Keratinocyte (primary cell): ENCODE results near the gene BET1L.

Source experiments
- CTCF ChIP-seq, 3 experiments: IDR thresholded peaks in 1 of 3; conservative IDR thresholded peaks in 1 of 3; optimal IDR thresholded peaks in 1 of 3; 2 replicates in 2 of 3; 3 replicates in 1 of 3; pipeline versions ENCODE3 to v1.5.1; 2011; ENCODE audit warnings: low read length in 3 of 3, mild to moderate bottlenecking in 3 of 3, moderate library complexity in 2 of 3, control low read depth in 1 of 3, inconsistent platforms in 1 of 3; ENCODE audit not compliant: insufficient read depth in 2 of 3; ENCODE audit errors: extremely low read depth in 1 of 3
- EZH2 ChIP-seq: IDR thresholded peaks from one replicate; pipeline ENCODE4 v1.6.1; 2012; ENCODE audit warnings: inconsistent platforms, mild to moderate bottlenecking, low read length, moderate library complexity

GRCh38 chr11:255176-255575, 48.0 kb upstream of the BET1L start:
- no peak for TF ChIP-seq CTCF (optimal IDR thresholded peaks at IDR 0.05 in 1 of 3, IDR thresholded peaks at IDR 0.05 in 1 of 3, conservative IDR thresholded peaks at IDR 0.05 in 1 of 3; ENCODE audit: extremely low read depth in 1 of 3, insufficient read depth in 2 of 3, low read length in 3 of 3)
- TF ChIP-seq EZH2: no peak
